HepG2 (cell line): ENCODE results near the gene KAZALD1.

Experiments
- AFF4 ChIP-seq: sonication (generic); formaldehyde crosslinking; IDR thresholded peaks from 2 replicates; pipeline ENCODE4 v1.4.0; 2020; ENCODE audit warnings: missing genetic modification reagents
- HNF1B ChIP-seq: sonication (generic); formaldehyde crosslinking; IDR thresholded peaks from 2 replicates; pipeline ENCODE4 v1.5.1; 2020; ENCODE audit warnings: mild to moderate bottlenecking, moderate library complexity, missing genetic modification reagents
- KAT7 ChIP-seq: IDR thresholded peaks from 2 replicates; pipeline ENCODE4 v1.6.1; 2018; ENCODE audit warnings: borderline replicate concordance, missing compliant biosample characterization
- PATZ1 ChIP-seq: sonication (generic); formaldehyde crosslinking; IDR thresholded peaks from 2 replicates; pipeline ENCODE4 v1.4.0; 2020; ENCODE audit warnings: missing genetic modification reagents
- POLR2A ChIP-seq, 2 experiments: IDR thresholded peaks; 2 replicates each; pipeline ENCODE4 v1.6.1; 2011; ENCODE audit warnings: low read depth in 2 of 2, low read length in 2 of 2, mild to moderate bottlenecking in 1 of 2, moderate library complexity in 1 of 2; ENCODE audit not compliant: insufficient read depth in 1 of 2
- ZFP1 ChIP-seq: IDR thresholded peaks from 2 replicates; pipeline ENCODE4 v1.6.1; 2016
- ZNF629 ChIP-seq: sonication (generic); formaldehyde crosslinking; conservative IDR thresholded peaks from 2 replicates; pipeline ENCODE4 v1.5.0; 2020; ENCODE audit warnings: missing genetic modification reagents
- ZNF678 ChIP-seq: sonication (generic); formaldehyde crosslinking; IDR thresholded peaks from 2 replicates; pipeline ENCODE4 v1.4.0; 2020; ENCODE audit warnings: mild to moderate bottlenecking, missing genetic modification reagents
- TF ChIP-seq, protein P1 (sequence below): sonication (generic); formaldehyde crosslinking; IDR thresholded peaks from 2 replicates; pipeline ENCODE4 v1.5.0; 2020; ENCODE audit warnings: mild to moderate bottlenecking, missing genetic modification reagents, moderate library complexity
- TF ChIP-seq, protein P2 (sequence below): sonication (generic); formaldehyde crosslinking; IDR thresholded peaks from 2 replicates; pipeline ENCODE4 v1.4.0; 2020; ENCODE audit warnings: mild to moderate bottlenecking, low read depth, missing genetic modification reagents

- TF ChIP-seq, protein P1, sequence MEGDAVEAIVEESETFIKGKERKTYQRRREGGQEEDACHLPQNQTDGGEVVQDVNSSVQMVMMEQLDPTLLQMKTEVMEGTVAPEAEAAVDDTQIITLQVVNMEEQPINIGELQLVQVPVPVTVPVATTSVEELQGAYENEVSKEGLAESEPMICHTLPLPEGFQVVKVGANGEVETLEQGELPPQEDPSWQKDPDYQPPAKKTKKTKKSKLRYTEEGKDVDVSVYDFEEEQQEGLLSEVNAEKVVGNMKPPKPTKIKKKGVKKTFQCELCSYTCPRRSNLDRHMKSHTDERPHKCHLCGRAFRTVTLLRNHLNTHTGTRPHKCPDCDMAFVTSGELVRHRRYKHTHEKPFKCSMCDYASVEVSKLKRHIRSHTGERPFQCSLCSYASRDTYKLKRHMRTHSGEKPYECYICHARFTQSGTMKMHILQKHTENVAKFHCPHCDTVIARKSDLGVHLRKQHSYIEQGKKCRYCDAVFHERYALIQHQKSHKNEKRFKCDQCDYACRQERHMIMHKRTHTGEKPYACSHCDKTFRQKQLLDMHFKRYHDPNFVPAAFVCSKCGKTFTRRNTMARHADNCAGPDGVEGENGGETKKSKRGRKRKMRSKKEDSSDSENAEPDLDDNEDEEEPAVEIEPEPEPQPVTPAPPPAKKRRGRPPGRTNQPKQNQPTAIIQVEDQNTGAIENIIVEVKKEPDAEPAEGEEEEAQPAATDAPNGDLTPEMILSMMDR, result no peak
- TF ChIP-seq ZNF678 (CRISPR knock-in tag) (no peak), AFF4 (CRISPR knock-in tag) (no peak), PATZ1 (CRISPR knock-in tag) (no peak), KAT7 (CRISPR knock-in tag) (no peak), ZFP1 (CRISPR knock-in tag) (no peak), POLR2A (IDR thresholded peaks at IDR 0.05; ENCODE audit: insufficient read depth in 1 of 2, low read depth in 2 of 2, low read length in 2 of 2) (no peak), HNF1B (CRISPR knock-in tag) (no peak), ZNF629 (no peak)
- TF ChIP-seq, protein P2, sequence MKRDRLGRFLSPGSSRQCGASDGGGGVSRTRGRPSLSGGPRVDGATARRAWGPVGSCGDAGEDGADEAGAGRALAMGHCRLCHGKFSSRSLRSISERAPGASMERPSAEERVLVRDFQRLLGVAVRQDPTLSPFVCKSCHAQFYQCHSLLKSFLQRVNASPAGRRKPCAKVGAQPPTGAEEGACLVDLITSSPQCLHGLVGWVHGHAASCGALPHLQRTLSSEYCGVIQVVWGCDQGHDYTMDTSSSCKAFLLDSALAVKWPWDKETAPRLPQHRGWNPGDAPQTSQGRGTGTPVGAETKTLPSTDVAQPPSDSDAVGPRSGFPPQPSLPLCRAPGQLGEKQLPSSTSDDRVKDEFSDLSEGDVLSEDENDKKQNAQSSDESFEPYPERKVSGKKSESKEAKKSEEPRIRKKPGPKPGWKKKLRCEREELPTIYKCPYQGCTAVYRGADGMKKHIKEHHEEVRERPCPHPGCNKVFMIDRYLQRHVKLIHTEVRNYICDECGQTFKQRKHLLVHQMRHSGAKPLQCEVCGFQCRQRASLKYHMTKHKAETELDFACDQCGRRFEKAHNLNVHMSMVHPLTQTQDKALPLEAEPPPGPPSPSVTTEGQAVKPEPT (CRISPR knock-in tag), result no peak
These were observed 8.3 kb downstream of the KAZALD1 start for GRCh38 chr10:101070098-101070497.
